Body of pancreas (tissue), 4 donors: ENCODE data around the gene GNB5.

Source experiments
- CTCF ChIP-seq, 7 experiments: fragments of 450-650 bp in 4 of 7; fragments of 200-600 bp in 3 of 7; sonication (generic) in 3 of 7; IDR thresholded peaks; one replicate each; pipeline ENCODE4 v1.5.1; 2016 to 2019; ENCODE audit warnings: antibody characterized with exemption in 7 of 7
- POLR2A ChIP-seq, 3 donors: fragments of 450-650 bp; IDR thresholded peaks; one replicate each; pipeline ENCODE4 v1.6.1; 2016; ENCODE audit warnings: antibody characterized with exemption in 3 of 3, mild to moderate bottlenecking in 2 of 3

GRCh38 chr15:52185151-52185561, 6.0 kb downstream of the GNB5 start:
- no peak for TF ChIP-seq CTCF (IDR thresholded peaks at IDR 0.05)
- no peak for TF ChIP-seq POLR2A (IDR thresholded peaks at IDR 0.05)
